Middle frontal gyrus (tissue), 1 donor: ENCODE data around the gene CENPP.

Source experiments
- DNase-seq: peaks from one replicate; pipeline ENCODE4 v3.0.0-alpha.2; 2015; ENCODE audit warnings: low spot score; ENCODE audit errors: extremely low spot score

CENPP gene

DNA sequence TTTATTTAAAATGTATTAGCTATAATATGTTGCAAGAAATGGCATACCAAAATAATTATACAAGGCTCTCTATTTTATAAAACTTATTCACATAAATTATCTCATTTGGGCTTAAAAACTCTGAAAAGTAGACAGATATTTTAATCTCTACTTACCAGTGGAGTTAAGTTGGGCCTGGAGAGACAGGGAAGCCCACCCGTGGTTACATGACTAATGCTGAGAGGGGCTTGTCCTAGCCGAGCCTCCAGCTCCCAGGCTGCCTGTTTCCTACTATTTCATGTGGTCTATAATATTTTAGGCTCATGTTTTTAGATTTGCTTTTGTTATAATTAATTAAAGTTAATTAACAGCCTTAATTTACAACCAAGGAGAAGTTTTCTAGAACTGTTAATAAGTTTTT, 177.4 kb downstream of the CENPP start:
- no peak for DNase-seq

GRCh38 chr9:92504881-92505280, 179.1 kb downstream of the CENPP start:
- no peak for DNase-seq

- peak; percentile 30 for DNase-seq
Observed at GRCh38 chr9:92506184-92506857, 180.6 kb downstream of the CENPP start.

- no peak for DNase-seq
Observed at GRCh38 chr9:92507005-92507404, 181.3 kb downstream of the CENPP start.

DNA sequence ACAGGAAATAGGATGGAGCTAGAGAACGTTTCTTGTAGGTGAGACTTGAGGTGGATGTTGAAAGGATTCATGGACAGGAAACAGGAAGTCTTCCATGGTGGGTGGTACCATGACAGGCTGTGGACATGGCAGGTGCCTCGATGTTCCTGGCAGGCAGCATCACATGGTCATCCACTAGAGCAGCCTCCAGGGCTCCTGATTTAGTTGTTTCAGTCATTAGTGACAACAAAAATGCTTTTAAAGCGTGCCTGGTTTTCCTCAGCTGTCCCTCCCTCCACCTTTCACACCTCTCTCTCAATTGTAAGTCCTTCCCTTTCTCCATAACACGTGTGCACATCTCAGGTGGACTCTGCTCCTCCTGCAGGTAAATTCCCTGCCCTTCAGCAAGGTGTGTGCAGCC, 181.7 kb downstream of the CENPP start:
- no peak for DNase-seq

DNA sequence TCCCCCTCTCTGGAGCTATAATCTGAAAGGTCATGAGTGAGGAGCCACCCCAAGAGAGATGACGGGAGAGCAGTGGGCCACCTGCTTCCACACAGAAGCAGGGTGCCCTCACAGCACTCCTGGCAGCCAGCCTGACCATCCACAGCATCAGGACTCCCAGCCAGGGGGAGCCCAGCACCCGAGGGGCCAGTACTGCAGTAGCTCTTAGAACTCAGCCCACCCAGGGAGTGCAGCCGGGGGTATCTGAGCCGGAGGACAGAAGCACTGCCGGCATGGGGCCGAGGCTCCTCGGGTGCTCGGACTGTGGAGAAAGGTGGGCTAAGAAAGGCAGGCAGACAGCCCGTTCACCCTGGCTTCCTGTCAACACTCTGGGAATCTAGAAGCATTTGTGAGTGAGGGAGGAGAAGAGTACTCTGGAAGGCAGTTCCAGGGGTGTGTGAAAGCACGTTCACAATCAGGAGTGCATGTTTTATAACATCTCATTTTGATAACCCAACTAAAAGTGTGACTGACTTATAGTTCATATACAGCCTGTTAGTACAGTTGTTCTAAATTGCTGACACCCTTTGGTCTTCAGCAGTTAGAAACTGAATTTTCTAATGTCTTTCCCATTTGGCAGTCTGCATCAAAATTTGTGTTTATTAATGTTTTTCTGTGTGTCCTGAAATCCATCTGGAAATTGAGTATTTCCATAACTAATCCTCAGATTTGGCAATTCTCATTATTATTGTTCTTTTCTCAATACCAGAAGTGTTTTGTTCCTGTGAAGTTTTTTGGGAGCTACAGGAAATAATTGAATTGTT, 182.5 kb downstream of the CENPP start:
- DNase-seq: no peak

- DNase-seq: no peak
Observed at GRCh38 chr9:92509050-92509449, 183.3 kb downstream of the CENPP start.

- no peak for DNase-seq
Observed at GRCh38 chr9:92510747-92511146, 185.0 kb downstream of the CENPP start.

DNA sequence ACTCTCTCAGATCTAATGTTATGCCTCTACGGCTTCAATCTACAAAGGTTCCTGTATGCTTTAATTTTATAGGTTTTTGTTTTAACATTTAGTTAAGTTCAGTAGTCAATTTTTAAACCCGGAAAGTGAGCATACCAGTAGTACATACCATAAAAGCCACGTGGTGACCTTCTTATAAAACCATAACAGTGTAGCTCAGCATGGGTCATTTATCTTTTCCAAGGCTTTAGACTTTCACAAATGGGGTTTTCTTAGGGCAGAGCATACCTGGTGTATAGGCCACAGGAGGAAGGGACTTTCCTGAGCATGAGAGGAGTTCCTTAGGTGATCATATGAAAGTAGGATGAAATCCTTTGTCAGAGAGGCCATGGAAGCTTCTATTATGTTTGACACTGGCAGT, 186.9 kb downstream of the CENPP start:
- no peak for DNase-seq

DNA sequence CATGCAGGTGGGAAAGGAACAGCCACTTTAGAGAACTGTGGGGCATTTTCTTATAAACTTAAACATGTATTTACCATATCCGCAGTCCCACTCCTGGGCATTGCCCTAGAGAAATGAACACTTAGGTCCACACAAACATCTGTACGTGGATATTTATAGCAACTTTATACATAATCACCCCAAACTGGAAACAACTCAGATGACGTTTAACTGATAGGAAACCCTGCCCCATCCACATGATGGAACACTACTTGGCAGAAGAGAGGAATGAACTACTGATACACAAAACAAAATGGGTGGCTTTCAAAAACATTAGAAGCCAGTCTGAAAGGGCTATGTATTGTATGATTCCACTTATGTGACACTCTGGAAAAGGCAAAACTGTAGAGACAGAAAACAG, 187.6 kb downstream of the CENPP start:
- DNase-seq: no peak

DNA sequence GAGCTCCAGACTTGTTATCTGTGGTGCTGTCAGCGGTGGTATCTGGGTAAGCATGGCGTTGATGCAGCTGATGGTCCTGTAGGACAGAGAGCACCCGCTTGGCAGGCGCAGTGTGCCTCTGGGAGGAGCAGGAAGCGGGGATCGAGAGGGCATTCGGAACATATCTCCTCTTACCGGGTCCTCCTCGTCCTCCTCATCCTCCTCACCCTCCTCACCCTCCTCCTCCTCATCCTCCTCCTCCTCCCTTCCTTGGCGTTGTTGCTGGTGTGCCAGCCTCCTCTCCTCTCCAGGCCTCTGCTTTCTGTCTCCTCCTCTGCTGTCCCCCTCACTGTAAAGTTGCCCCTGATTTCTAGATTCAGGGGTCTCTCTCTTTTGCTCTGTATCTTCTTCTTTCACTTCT, 188.9 kb downstream of the CENPP start:
- DNase-seq: no peak

DNA sequence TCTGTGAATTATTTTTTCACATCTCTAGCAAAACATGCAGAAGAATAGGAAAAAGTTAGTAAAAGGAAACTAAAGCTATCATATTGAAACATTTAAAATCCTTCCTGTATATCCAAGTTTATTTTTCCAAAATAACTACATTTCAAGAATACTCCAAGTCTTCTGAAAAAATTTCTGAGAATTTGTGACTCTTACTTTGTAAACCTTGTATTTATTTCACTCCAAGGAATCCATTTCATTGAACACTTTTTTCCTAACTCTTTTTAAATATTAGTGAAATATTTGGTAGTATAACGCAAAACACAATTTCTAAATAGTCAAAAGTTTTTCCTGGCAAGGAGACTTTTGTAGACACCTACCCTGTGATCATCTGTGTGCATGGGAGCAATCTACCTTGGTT, 190.8 kb downstream of the CENPP start:
- DNase-seq: no peak

DNA sequence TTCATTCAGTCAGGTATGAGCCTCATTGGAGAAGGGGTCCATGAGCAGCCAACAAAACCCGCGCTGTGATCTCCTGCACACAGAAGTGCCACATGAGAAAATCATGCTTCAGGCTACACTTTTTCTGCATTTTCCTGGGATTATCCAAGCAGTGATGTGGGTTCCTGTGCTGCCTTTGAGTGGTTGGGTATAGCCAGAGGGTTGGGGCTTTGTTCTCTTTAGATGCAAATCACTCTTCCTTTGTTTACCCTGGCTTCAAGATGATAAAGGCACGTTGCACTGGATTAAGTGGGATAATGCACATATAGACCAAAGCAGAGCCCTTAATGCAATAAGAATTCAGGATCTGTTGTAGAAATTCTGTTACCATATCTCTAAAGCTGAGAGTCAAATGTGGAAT, 191.3 kb downstream of the CENPP start:
- DNase-seq: no peak

GRCh38 chr9:92518199-92518598, 192.4 kb downstream of the CENPP start:
- DNase-seq: no peak

- DNase-seq: no peak
Observed at GRCh38 chr9:92520837-92521236, 195.1 kb downstream of the CENPP start.

- DNase-seq: no peak
Observed at GRCh38 chr9:92522983-92523970, 197.5 kb downstream of the CENPP start.

DNA sequence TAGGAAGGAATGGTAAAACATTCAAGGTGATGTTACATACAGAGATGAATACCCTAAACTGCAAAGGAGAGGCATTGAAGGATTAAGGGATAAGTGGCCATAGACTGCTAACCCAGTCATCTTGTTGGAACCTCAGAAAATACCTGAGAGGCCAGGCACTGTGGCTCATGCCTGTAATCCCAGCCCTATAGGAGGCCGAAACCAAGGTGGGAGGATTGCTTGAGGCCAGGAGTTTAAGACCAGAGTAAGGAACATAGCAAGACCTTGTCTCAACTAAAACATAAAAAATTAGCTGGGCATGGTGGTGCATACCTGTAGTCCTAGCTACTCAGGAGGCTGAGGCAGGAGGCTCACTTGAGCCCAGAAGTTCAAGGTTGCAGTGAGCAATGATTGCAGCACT, 199.1 kb downstream of the CENPP start:
- no peak for DNase-seq

DNA sequence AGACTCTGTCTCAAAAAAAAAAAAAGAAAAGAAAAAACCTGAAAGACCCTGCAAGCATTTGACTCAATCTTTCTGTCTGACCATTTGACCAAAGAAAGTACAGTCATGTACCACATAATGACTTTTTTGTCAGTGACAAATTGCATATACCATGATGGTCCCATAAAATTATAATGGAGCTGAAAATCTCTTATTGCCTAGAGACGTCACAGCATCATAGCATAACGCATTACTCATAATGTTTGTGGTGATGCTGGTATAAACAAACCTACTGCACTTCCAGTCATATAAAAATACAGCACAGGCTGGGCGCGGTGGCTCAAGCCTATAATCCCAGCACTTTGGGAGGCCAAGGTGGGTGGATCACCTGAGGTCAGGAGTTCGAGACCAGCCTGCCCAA, 199.6 kb downstream of the CENPP start:
- no peak for DNase-seq

GRCh38 chr9:92527291-92527828, 201.6 kb downstream of the CENPP start:
- no peak for DNase-seq

DNA sequence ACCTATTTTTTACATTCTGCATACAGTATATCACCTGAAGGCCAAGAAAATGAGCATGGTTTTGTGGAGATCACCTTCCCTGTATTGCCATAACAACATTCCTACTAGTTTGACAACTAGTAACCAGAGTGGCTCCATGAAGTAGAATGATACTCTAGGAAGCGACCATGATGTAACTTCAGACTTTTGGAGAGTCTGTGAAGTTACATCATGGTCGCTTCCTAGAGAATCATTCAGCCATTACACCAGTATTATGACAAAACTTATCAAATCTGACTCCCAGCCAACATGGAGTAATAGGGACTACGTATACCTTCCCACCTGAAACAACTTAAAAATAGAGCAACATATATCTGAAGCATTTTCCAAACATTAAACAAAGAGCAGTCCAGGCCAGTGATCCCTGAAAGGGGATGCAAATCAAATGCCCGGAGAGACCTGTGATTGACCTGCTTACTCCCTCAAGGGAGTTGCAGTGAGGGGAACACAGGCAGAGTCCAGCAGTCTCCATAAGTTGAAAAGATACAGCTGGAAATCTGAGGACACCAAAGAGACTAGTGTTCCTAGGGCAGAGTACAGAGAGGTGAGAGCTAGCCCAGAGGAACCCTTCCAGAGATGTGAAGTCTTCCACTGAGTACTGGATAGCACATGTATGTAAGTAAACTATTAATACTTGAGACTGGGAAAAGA, 202.2 kb downstream of the CENPP start:
- DNase-seq: no peak

GRCh38 chr9:92528522-92528849, 202.7 kb downstream of the CENPP start:
- no peak for DNase-seq
